ENCODE measurements around the gene ADGRF1.

Gene ADGRF1

DNA sequence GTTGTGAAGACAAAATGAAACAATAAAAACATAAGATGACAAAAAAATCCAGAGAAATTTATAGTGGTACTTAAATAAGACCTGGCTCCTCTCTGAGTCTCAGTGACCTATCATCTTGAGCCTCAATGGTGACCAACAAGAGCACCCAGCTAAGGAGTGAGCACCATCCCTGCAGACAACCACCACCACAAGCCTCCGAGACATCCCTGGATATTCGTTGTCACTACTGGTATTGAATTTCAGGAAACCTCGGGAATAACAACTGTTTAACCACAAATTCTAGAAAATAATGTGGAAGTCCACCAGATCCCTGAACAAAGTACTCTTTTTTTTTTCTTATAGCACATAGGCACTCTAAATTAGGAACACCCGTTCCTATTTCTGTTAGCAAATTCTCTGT is 88.2 kb downstream of the ADGRF1 start:
- H3K4me1 Mint-ChIP-seq = peaks cover 23% of the 10 kb centered on the region
- no peak overlapping the region for H3K27ac Mint-ChIP-seq
- DNase-seq = no peak
- TF ChIP-seq, protein P1, sequence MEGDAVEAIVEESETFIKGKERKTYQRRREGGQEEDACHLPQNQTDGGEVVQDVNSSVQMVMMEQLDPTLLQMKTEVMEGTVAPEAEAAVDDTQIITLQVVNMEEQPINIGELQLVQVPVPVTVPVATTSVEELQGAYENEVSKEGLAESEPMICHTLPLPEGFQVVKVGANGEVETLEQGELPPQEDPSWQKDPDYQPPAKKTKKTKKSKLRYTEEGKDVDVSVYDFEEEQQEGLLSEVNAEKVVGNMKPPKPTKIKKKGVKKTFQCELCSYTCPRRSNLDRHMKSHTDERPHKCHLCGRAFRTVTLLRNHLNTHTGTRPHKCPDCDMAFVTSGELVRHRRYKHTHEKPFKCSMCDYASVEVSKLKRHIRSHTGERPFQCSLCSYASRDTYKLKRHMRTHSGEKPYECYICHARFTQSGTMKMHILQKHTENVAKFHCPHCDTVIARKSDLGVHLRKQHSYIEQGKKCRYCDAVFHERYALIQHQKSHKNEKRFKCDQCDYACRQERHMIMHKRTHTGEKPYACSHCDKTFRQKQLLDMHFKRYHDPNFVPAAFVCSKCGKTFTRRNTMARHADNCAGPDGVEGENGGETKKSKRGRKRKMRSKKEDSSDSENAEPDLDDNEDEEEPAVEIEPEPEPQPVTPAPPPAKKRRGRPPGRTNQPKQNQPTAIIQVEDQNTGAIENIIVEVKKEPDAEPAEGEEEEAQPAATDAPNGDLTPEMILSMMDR (IDR thresholded peaks at IDR 0.05) = no peak
- H3K36me3 Mint-ChIP-seq (ENCODE audit: low read depth) = no peaks in the 10 kb centered on the region
- H3K9me3 Mint-ChIP-seq = no peaks in the 10 kb centered on the region
- H3K27me3 Mint-ChIP-seq (ENCODE audit: low read depth, poor library complexity) = peaks cover 4% of the 10 kb centered on the region
- H3K4me3 Mint-ChIP-seq = no peak overlapping the region

DNA sequence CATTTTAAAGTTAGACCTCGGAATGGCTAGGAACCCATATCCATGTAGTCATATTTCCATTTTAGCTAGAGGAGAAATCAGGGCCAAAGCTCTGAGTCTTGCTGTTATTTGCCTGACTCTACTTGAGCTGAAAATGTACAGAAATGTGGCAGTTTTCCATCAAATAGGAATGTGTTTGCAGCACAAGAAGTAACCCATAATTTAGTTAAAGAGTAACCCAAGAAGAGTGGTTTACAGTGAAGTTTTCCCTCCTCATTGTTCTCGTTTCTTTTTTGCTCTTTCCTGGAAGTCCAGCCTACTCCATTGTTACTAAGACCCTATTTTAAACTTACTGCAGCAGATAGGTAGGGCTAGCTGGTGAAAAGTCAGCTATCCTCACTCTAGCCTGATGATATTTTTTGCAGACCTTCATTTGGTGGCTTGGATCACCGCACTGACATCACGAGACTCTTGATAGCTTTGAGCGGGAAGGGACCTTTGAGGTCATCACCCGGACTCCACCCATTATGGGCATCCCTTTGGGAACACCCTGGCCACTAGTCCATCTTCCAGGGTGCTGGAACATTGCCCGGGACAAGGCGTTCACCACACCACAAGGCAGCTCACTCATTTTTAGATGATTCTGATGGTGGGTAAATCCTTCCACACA is 92.4 kb downstream of the ADGRF1 start:
- TF ChIP-seq, protein P1 (IDR thresholded peaks at IDR 0.05) = no peak
- H3K4me3 Mint-ChIP-seq = no peak overlapping the region
- DNase-seq = no peak
- no peaks in the 10 kb centered on the region for H3K36me3 Mint-ChIP-seq (ENCODE audit: low read depth)
- H3K9me3 Mint-ChIP-seq = peaks cover 4% of the 10 kb centered on the region
- peaks cover 43% of the 10 kb centered on the region for H3K4me1 Mint-ChIP-seq
- peaks cover 5% of the 10 kb centered on the region for H3K27me3 Mint-ChIP-seq (ENCODE audit: low read depth, poor library complexity)
- H3K27ac Mint-ChIP-seq = no peak overlapping the region

DNA sequence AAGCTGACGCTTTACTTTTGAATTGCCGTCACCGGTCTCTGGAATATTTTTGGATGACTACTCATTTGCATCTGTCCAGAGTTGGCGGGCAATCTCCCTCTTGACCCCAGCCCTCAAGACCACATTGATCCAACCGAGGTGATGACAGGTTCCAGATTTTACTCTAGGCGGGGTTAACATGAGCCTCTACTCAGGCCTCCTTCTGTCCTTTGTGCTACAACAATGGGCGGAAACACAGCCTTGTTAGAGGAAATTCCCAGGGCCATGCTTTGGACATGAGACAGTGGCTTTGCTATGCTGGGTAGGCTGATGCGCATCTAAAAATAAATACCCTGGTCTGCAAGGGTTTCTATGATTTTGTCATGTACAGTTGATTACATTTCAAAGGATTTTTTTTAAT is 93.4 kb downstream of the ADGRF1 start:
- H3K4me3 Mint-ChIP-seq = no peak overlapping the region
- H3K27ac Mint-ChIP-seq = no peak overlapping the region
- no peaks in the 10 kb centered on the region for H3K36me3 Mint-ChIP-seq (ENCODE audit: low read depth)
- H3K27me3 Mint-ChIP-seq (ENCODE audit: low read depth, poor library complexity) = peaks cover 5% of the 10 kb centered on the region
- peaks cover 4% of the 10 kb centered on the region for H3K9me3 Mint-ChIP-seq
- H3K4me1 Mint-ChIP-seq = peaks cover 34% of the 10 kb centered on the region
- no peak for DNase-seq
- TF ChIP-seq, protein P1 (IDR thresholded peaks at IDR 0.05) = no peak

Measured in nephron progenitor cell (in vitro differentiated cells).